ENCODE results near the gene INPP5E.

INPP5E gene

DNA sequence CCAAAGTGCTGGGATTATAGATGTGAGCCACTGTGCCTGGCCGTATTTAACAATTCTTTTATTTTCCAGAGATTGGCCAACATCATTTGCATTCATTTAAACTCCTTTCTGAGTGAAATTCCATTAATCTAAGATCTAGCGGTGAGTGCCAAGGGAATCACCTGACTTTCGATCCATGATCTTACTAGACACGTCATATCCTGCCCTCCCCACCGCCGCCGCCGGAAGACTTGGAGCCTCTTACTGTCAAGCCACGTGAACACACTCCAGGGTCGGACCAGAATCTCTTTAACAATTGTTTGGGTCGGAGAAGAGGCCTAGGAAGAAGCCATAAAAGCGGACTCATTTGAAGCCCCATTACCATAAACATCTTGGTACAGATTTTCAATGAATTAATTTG, 12.9 kb downstream of the INPP5E start:
- TF ChIP-seq TAF1 (IDR thresholded peaks at IDR 0.05; ENCODE audit: borderline replicate concordance, insufficient read depth, low read length) (no peak), FOXP2 (optimal IDR thresholded peaks at IDR 0.05; ENCODE audit: borderline replicate concordance, extremely low read depth, extremely low read length, insufficient read depth) (no peak), SIN3A (IDR thresholded peaks at IDR 0.05; ENCODE audit: borderline replicate concordance, insufficient read depth, low read length) (no peak), POLR2AphosphoS5 (IDR thresholded peaks at IDR 0.05; ENCODE audit: low read depth, low read length) (no peak)
- TF ChIP-seq, protein P1, sequence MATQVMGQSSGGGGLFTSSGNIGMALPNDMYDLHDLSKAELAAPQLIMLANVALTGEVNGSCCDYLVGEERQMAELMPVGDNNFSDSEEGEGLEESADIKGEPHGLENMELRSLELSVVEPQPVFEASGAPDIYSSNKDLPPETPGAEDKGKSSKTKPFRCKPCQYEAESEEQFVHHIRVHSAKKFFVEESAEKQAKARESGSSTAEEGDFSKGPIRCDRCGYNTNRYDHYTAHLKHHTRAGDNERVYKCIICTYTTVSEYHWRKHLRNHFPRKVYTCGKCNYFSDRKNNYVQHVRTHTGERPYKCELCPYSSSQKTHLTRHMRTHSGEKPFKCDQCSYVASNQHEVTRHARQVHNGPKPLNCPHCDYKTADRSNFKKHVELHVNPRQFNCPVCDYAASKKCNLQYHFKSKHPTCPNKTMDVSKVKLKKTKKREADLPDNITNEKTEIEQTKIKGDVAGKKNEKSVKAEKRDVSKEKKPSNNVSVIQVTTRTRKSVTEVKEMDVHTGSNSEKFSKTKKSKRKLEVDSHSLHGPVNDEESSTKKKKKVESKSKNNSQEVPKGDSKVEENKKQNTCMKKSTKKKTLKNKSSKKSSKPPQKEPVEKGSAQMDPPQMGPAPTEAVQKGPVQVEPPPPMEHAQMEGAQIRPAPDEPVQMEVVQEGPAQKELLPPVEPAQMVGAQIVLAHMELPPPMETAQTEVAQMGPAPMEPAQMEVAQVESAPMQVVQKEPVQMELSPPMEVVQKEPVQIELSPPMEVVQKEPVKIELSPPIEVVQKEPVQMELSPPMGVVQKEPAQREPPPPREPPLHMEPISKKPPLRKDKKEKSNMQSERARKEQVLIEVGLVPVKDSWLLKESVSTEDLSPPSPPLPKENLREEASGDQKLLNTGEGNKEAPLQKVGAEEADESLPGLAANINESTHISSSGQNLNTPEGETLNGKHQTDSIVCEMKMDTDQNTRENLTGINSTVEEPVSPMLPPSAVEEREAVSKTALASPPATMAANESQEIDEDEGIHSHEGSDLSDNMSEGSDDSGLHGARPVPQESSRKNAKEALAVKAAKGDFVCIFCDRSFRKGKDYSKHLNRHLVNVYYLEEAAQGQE (IDR thresholded peaks at IDR 0.05; ENCODE audit: insufficient read depth in 1 of 2, low read depth in 2 of 2, low read length in 2 of 2): no peak

DNA sequence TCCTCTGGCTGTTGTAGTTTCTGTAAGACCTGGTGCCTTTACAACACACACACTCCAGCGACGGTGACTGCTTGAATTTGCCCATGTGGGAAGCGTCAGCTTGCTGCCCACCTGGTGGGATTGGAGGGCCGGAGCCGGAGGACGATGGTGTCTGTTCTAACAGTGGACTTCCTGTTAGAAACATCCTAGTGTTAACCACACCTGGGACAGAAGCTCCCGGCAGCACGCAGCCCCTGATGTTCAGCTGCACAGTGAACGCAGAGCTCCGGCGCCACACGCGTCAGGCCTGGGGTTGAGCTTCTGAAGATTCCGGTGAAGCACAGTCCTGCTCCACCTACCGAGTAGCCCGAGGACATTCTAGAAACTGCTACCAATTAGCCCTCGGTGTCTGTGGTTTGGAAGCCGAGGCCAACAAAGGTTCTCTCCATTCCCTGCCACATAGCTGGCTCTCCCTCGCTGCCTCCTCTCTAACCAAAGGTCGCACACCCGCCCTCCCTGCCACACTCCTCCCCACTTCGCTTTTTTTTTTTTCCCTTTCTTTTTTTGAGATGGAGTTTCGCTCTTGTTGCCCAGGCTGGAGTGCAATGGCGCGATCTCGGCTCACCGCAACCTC, 14.8 kb downstream of the INPP5E start:
- TF ChIP-seq POLR2AphosphoS5 (IDR thresholded peaks at IDR 0.05; ENCODE audit: low read depth, low read length): no peak
- no peak for TF ChIP-seq SIN3A (IDR thresholded peaks at IDR 0.05; ENCODE audit: borderline replicate concordance, insufficient read depth, low read length)
- no peak for TF ChIP-seq FOXP2 (optimal IDR thresholded peaks at IDR 0.05; ENCODE audit: borderline replicate concordance, extremely low read depth, extremely low read length, insufficient read depth)
- TF ChIP-seq, protein P1 (IDR thresholded peaks at IDR 0.05; ENCODE audit: insufficient read depth in 1 of 2, low read depth in 2 of 2, low read length in 2 of 2): no peak
- no peak for TF ChIP-seq TAF1 (IDR thresholded peaks at IDR 0.05; ENCODE audit: borderline replicate concordance, insufficient read depth, low read length)

GRCh38 chr9:136423432-136424146, 16.1 kb downstream of the INPP5E start:
- TF ChIP-seq, protein P1 (IDR thresholded peaks at IDR 0.05; ENCODE audit: insufficient read depth in 1 of 2, low read depth in 2 of 2, low read length in 2 of 2): no peak
- TF ChIP-seq SIN3A (IDR thresholded peaks at IDR 0.05; ENCODE audit: borderline replicate concordance, insufficient read depth, low read length): no peak
- no peak for TF ChIP-seq FOXP2 (optimal IDR thresholded peaks at IDR 0.05; ENCODE audit: borderline replicate concordance, extremely low read depth, extremely low read length, insufficient read depth)
- TF ChIP-seq TAF1 (IDR thresholded peaks at IDR 0.05; ENCODE audit: borderline replicate concordance, insufficient read depth, low read length): no peak
- TF ChIP-seq POLR2AphosphoS5 (IDR thresholded peaks at IDR 0.05; ENCODE audit: low read depth, low read length): no peak

DNA sequence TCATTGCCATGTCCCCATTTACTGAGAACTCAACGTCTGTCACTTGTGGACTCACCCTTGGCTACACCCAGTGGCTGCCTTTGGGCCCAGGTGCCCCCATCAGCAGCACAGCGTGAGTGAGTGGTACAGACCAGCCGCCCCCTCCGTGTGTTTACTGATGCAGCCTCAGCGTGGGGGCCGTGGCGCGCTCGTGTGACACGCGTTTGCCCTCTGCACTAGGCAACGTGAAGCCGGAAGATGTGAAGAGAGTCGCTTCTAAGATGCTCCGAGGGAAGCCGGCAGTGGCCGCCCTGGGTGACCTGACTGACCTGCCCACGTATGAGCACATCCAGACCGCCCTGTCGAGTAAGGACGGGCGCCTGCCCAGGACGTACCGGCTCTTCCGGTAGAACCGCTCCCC, 16.8 kb downstream of the INPP5E start:
- TF ChIP-seq SIN3A (IDR thresholded peaks at IDR 0.05; ENCODE audit: borderline replicate concordance, insufficient read depth, low read length): no peak

GRCh38 chr9:136421791-136422190, 17.9 kb downstream of the INPP5E start:
- TF ChIP-seq POLR2AphosphoS5 (IDR thresholded peaks at IDR 0.05; ENCODE audit: low read depth, low read length) (no peak), TAF1 (IDR thresholded peaks at IDR 0.05; ENCODE audit: borderline replicate concordance, insufficient read depth, low read length) (no peak), FOXP2 (optimal IDR thresholded peaks at IDR 0.05; ENCODE audit: borderline replicate concordance, extremely low read depth, extremely low read length, insufficient read depth) (no peak), SIN3A (IDR thresholded peaks at IDR 0.05; ENCODE audit: borderline replicate concordance, insufficient read depth, low read length) (no peak)
- TF ChIP-seq, protein P1 (IDR thresholded peaks at IDR 0.05; ENCODE audit: insufficient read depth in 1 of 2, low read depth in 2 of 2, low read length in 2 of 2): no peak
